HG02885 (cell line): ENCODE results near the gene ACOT4.
A peak's percentile ranks its signal among the peaks of the same experiment; 100 is the strongest.
"Not testable (repeated sequence)": the region's sequence is repeated elsewhere in the genome, so short reads cannot be mapped to it uniquely, and the experiment has no call there.

Experiments
- ATAC-seq: cut with Tn5 transposase; IDR thresholded peaks from one replicate; pipeline ENCODE4 v1.9.1; 2021; ENCODE audit warnings: mild to moderate bottlenecking; ENCODE audit not compliant: unreplicated experiment, poor library complexity

The ACOT4 gene

DNA sequence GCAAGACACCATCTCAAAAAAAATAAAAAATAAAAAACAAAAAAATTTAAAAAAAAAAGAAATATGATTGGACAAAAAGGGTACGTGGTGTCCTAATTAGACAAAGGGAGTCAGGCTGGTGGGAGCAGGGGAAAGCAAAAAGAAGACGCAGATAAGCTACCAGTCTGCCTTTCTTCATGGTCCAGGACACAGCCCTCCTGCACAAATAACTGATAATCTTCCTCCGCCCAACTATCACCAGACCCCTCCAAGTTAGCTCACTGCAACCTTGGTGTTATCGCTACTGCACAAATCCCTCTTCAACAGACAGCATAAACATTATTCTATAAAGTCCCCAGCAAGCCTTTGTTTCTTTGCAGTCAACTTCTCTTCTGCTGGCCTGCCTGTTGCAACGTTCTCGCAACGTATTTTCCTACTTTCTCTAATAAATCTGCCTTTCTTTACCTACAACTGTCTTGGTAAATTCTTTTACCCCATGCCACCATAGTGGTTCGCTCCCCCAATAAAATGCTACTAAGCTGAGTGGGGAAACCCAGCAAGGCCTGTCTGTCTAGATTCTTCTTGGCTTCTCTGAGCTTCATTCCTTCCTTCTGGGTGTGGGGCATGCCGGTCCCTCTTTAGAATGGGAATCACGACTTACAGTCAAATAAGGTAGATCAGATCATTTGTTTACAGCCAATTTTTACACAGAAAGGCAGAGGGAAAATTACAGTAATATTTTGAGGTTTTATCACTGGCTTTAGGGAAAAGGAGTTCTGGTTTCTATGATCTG, 38.5 kb downstream of the ACOT4 start:
- no peak for ATAC-seq

DNA sequence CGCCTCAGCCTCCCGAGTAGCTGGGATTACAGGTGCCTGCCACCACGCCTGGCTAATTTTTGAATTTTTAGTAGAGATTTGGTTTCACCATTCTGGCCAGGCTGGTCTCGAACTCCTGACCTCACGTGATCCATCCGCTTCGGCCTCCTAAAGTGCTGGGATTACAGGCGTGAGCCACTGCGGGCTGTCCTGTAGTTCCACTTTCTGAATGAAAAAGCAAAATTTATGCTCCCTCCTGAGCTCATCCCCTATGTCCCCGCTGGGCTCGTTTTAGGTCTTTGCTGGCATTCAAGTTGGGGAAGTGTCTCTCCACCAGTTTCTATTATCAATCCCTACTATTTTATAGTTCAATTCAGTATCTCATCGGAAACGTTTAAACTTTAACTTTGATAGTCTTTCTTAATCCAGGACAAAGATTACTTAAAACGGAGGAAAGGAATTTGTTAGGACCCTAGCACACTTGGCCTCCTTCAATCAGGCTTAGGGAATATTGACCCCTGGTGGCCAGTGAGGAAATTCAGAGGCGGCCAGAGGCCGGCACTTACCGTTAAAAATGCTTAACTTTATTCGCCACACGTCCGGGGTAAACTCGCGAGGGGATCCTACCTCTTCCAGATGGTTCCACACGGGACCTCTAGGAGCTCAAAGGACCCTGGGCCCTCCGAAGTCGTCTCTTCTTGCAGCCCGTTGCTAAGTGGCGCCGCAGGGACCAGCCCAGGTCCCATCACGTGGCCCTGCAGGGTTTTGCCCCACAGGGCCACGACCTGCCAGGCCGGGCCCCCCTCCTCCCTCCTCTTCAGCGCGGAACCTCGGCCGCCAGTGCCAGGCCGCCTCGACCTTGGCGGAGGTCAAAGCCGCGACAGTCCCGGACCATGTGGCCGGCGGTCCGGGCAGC, 41.7 kb downstream of the ACOT4 start:
- ATAC-seq = no peak

- ATAC-seq = no peak
These were observed 42.5 kb downstream of the ACOT4 start for GRCh38 chr14:73634011-73634833.

DNA sequence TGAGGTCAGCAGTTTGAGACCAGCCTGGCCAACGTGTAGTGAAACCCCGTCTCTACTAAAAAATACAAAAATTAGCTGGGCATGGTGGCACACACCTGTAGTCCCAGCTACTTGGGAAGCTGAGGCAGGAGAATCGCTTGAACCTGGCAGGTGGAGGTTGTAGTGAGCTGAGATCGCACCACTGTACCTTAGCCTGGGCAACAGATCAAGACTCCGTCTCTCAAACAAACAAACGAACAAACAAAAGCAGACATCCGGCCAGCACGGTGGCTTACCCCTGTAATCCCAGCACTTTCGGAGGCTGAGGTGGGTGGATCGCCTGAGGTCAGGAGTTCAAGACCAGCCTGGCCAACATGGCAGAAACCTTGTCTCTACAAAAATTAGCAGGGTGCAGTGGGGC, 44.7 kb downstream of the ACOT4 start:
- ATAC-seq = not testable (repeated sequence)

- no peak for ATAC-seq
These were observed 46.2 kb downstream of the ACOT4 start for GRCh38 chr14:73637830-73638229.

DNA sequence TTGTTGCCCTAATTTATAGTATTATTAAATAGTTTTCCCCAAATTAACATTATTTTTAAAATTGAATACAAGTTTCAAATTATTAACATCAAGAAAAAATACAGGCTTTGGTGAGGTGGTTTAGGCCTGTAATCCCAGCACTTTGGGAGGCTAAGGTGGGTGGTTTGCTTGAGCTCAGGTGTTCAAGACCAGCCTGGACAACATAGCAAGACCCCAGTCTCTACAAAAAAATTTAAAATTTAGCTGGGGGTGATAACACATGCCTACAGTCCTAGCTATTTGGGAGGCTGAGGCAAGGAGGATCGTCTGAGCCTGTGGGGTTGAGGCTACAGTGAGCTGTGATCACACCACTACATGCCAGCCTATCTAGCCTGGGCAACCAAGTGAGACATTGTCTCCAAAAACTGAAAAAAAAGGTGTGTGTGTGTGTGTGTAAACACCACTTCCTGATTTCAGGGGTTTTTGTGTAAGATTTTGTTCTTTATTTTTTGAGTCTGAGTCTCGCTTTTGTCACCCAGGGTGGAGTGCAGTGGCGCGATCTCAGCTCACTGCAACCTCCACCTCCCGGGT, 49.2 kb downstream of the ACOT4 start:
- no peak for ATAC-seq

DNA sequence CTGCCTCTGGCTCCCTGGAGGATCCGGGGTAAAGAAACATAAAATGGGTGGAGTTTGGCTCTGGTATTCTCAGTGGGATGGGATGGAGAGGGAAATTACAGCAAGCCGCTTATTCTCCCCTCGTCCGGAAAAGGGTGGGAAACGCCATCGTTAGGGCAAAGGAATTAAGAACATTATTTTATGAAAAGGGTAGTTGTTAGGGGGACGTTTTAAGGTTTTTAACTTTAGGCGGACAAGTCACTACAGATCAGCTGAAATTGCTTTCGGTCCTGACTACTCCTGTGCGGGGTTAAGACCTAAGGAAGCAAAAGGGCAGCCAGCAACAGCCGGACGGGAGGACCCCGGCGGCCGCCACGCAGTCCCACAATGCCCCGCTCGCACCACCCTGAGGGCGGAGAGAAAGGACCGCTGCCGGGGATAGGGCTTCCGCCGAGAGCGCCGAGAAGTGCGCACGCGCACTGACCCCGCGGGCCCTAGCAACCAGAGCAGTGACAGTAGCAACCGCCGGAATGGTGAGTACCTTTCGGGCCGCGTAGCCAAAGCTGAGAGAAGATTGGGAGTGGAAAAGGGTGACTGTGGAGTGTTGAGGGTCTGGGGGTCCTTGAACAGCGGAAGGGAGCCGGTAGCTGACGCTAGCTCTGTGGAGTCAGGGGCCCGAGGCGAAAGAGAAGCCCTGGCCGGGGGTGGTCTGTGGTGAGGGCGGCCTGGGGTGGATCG, 53.0 kb downstream of the ACOT4 start, which contains the start of gene DNAL1:
TSS of gene DNAL1 (plus strand) at position 456 of the 717 bp plus-strand sequence. CDS start at position 510, 54 bp downstream.
- peak; percentile 98 for ATAC-seq

- no peak for ATAC-seq
These were observed 53.6 kb downstream of the ACOT4 start for GRCh38 chr14:73645248-73645610.
